Measurements from ENCODE around the gene RHBDF1.
"Not testable (repeated sequence)": the region's sequence is repeated elsewhere in the genome, so short reads cannot be mapped to it uniquely, and the experiment has no call there.

Gene RHBDF1

GRCh38 chr16:35678-36305 is 36.6 kb downstream of the RHBDF1 start:
- DNase-seq (ENCODE audit: low read depth) = no peak
- TF ChIP-seq CTCF (IDR thresholded peaks at IDR 0.05; ENCODE audit: low read depth, low read length, missing control alignments) = no peak
- in situ Hi-C loops (cut with HindIII; ENCODE audit: low sequenced_read_pairs) = no loop called here
- no peak overlapping the region for H3K4me3 ChIP-seq (ENCODE audit: low read depth, low read length)

GRCh38 chr16:35011-35677 is 37.3 kb downstream of the RHBDF1 start:
- in situ Hi-C loops (cut with HindIII; ENCODE audit: low sequenced_read_pairs) = no loop called here
- no peak overlapping the region for H3K4me3 ChIP-seq (ENCODE audit: low read depth, low read length)
- DNase-seq (ENCODE audit: low read depth) = no peak
- no peak for TF ChIP-seq CTCF (IDR thresholded peaks at IDR 0.05; ENCODE audit: low read depth, low read length, missing control alignments)

- no peak overlapping the region for H3K4me3 ChIP-seq (ENCODE audit: low read depth, low read length)
- in situ Hi-C loops (cut with HindIII; ENCODE audit: low sequenced_read_pairs) = no loop called here
- DNase-seq (ENCODE audit: low read depth) = no peak
- no peak for TF ChIP-seq CTCF (IDR thresholded peaks at IDR 0.05; ENCODE audit: low read depth, low read length, missing control alignments)
Measured at GRCh38 chr16:34648-34987, 37.8 kb downstream of the RHBDF1 start.

- no peak overlapping the region for H3K4me3 ChIP-seq (ENCODE audit: low read depth, low read length)
- TF ChIP-seq CTCF (IDR thresholded peaks at IDR 0.05; ENCODE audit: low read depth, low read length, missing control alignments) = no peak
- in situ Hi-C loops (cut with HindIII; ENCODE audit: low sequenced_read_pairs) = no loop called here
- DNase-seq (ENCODE audit: low read depth) = no peak
Measured at GRCh38 chr16:33877-34647, 38.4 kb downstream of the RHBDF1 start.

- H3K4me3 ChIP-seq (ENCODE audit: low read depth, low read length); DNase-seq (ENCODE audit: low read depth); in situ Hi-C loops (cut with HindIII; ENCODE audit: low sequenced_read_pairs): not testable (repeated sequence)
Measured at GRCh38 chr16:33154-33876, 39.1 kb downstream of the RHBDF1 start.

- in situ Hi-C loops (cut with HindIII; ENCODE audit: low sequenced_read_pairs); H3K4me3 ChIP-seq (ENCODE audit: low read depth, low read length); DNase-seq (ENCODE audit: low read depth): not testable (repeated sequence)
Measured at GRCh38 chr16:30627-31026, 41.8 kb downstream of the RHBDF1 start.

GRCh38 chr16:25926-26348 is 46.5 kb downstream of the RHBDF1 start:
- in situ Hi-C loops (cut with HindIII; ENCODE audit: low sequenced_read_pairs); H3K4me3 ChIP-seq (ENCODE audit: low read depth, low read length); DNase-seq (ENCODE audit: low read depth): not testable (repeated sequence)

- in situ Hi-C loops (cut with HindIII; ENCODE audit: low sequenced_read_pairs); H3K4me3 ChIP-seq (ENCODE audit: low read depth, low read length); DNase-seq (ENCODE audit: low read depth): not testable (repeated sequence)
Measured at GRCh38 chr16:24151-24550, 48.3 kb downstream of the RHBDF1 start.

- in situ Hi-C loops (cut with HindIII; ENCODE audit: low sequenced_read_pairs); H3K4me3 ChIP-seq (ENCODE audit: low read depth, low read length); DNase-seq (ENCODE audit: low read depth): not testable (repeated sequence)
Measured at GRCh38 chr16:20886-21285, 51.5 kb downstream of the RHBDF1 start.

GRCh38 chr16:17062-17765 is 55.2 kb downstream of the RHBDF1 start:
- H3K4me3 ChIP-seq (ENCODE audit: low read depth, low read length); DNase-seq (ENCODE audit: low read depth); in situ Hi-C loops (cut with HindIII; ENCODE audit: low sequenced_read_pairs): not testable (repeated sequence)
